Sigmoid colon (tissue), 7 donors: ENCODE data around the gene IFNAR1. TPM values are rescaled to one million over a fixed set of nuclear protein-coding genes. Genes with fewer than 3 reads are reported as not detected.

Experiments
- DNase-seq: peaks from one replicate; pipeline ENCODE4 v3.0.0-alpha.2; 2019
- H3K27ac ChIP-seq, 4 donors: fragments of 200-600 bp; sonication (generic); one replicate each; pipeline ENCODE4 v1.5.1; 2016 to 2019; ENCODE audit warnings: mild to moderate bottlenecking in 1 of 4
- H3K27me3 ChIP-seq, 3 donors: fragments of 200-600 bp; sonication (generic); one replicate each; pipeline ENCODE4 v1.5.1; 2019; ENCODE audit warnings: mild to moderate bottlenecking in 1 of 3
- H3K36me3 ChIP-seq, 4 donors: fragments of 200-600 bp; sonication (generic); one replicate each; pipeline ENCODE4 v1.5.1; 2016 to 2019
- H3K4me1 ChIP-seq, 4 donors: fragments of 200-600 bp; sonication (generic); one replicate each; pipeline ENCODE4 v1.5.1; 2017 to 2019
- H3K4me3 ChIP-seq, 4 donors: fragments of 200-600 bp; sonication (generic); one replicate each; pipeline ENCODE4 v1.5.1; 2017 to 2019; ENCODE audit warnings: mild to moderate bottlenecking in 2 of 4, moderate library complexity in 1 of 4
- H3K9me3 ChIP-seq, 4 donors: fragments of 200-600 bp in 3 of 4; sonication (generic) in 3 of 4; one replicate each; pipeline versions ENCODE4 v1.5.1 to v1.6.1; 2013 to 2019
- CTCF ChIP-seq, 4 experiments: fragments of 450-650 bp in 3 of 4; fragments of 200-600 bp in 1 of 4; IDR thresholded peaks; one replicate each; pipeline ENCODE4 v1.5.1; 2016 to 2019; ENCODE audit warnings: antibody characterized with exemption in 4 of 4, mild to moderate bottlenecking in 3 of 4, moderate library complexity in 2 of 4
- EP300 ChIP-seq, 4 donors: sonication (generic); formaldehyde crosslinking; IDR thresholded peaks; one replicate each; pipeline ENCODE4 v1.6.1; 2017; ENCODE audit warnings: antibody characterized with exemption in 4 of 4
- POLR2A ChIP-seq, 2 donors: fragments of 450-650 bp; IDR thresholded peaks; one replicate each; pipeline ENCODE4 v1.6.1; 2016; ENCODE audit warnings: antibody characterized with exemption in 2 of 2, mild to moderate bottlenecking in 2 of 2, moderate library complexity in 2 of 2
- POLR2AphosphoS5 ChIP-seq, 4 donors: sonication (generic); formaldehyde crosslinking; IDR thresholded peaks; one replicate each; pipeline ENCODE4 v1.6.1; 2017; ENCODE audit warnings: antibody characterized with exemption in 4 of 4
- WGBS, 2 donors: extraction: QIAGEN DNeasy Blood & Tissue Kit; methylation state at CpG; one replicate each; pipeline ENCODE4 v1.1.7; 2013; 5-methylcytosine and 5-hydroxymethylcytosine counted together
- intact Hi-C: fragments of 100-400 bp; cut with DNase I; formaldehyde crosslinking; loops from one replicate; pipeline ENCODE4 v1.15.1; 2023
- polyA plus RNA-seq, 3 donors: library from polyadenylated mRNA; stranded (reverse); fragments of 200-250 nt; gene quantifications; one replicate each; pipeline ENCODE4 v1.2.3, GENCODE V29; 2013
- total RNA-seq, 4 donors: library from RNA; depleted of rRNA; stranded (reverse); fragments of >200 nt; gene quantifications; one replicate each; pipeline ENCODE4 v1.1.0, GENCODE V29; 2016
- donor health status: healthy with polysubstance abuse.
- donor health status: Bipolar disorder and iron deficiency.
- donor health status: healthy.

The IFNAR1 gene
- total and polyA plus RNA-seq, 7 donors = 6.6 to 32.6 (median 25.5) TPM

- H3K4me3 ChIP-seq = peak within 1 kb of the TSS; percentile 61 to 85 (median 78)
- H3K36me3 ChIP-seq = no peaks in the 10 kb centered on the region
- H3K9me3 ChIP-seq = no peaks in the 10 kb centered on the region
- H3K27ac ChIP-seq = peak within 1 kb of the TSS; percentile 84 to 94 (median 90)
- peaks cover 0 to 40% (median 30%) of the 10 kb centered on the region in 4 donors for H3K4me1 ChIP-seq
- peak; percentile 70 for DNase-seq
- WGBS, 2 donors = 0 to 1% methylated on average over 89 of the region's 89 CpGs
- intact Hi-C loops = loop anchor here (5.0 kb wide), 2 partner anchors 34 to 631 kb away; partner anchors contain the start of gene PAXBP1
- H3K27me3 ChIP-seq = no peaks in the 10 kb centered on the region
- TF ChIP-seq CTCF (IDR thresholded peaks at IDR 0.05) (no peak), EP300 (IDR thresholded peaks at IDR 0.05) (no peak), POLR2A (IDR thresholded peaks at IDR 0.05) (no peak), POLR2AphosphoS5 (IDR thresholded peaks at IDR 0.05) (peak in 3 of 4 donors; percentile 18 to 50 (median 37))
These were observed 78.5 kb downstream of the IFNAR1 start, which contains the start of gene IFNGR2 for GRCh38 chr21:33403128-33403785. IFNGR2 (plus strand) TSS chr21:33403413; CDS start chr21:33403544, 131 bp downstream.

GRCh38 chr21:33403786-33404585 is 79.2 kb downstream of the IFNAR1 start:
- peak; percentile 83 for DNase-seq
- WGBS, 2 donors = 1 to 4% methylated on average over 47 of the region's 47 CpGs
- peak overlapping the region; percentile 61 to 85 (median 78) for H3K4me3 ChIP-seq
- no peaks in the 10 kb centered on the region for H3K9me3 ChIP-seq
- peaks cover 0 to 40% (median 30%) of the 10 kb centered on the region in 4 donors for H3K4me1 ChIP-seq
- peak overlapping the region; percentile 84 to 94 (median 90) for H3K27ac ChIP-seq
- H3K36me3 ChIP-seq = no peaks in the 10 kb centered on the region
- intact Hi-C loops = loop anchor here (2.0 to 5.0 kb wide), 3 partner anchors 33 to 632 kb away; partner anchors contain the start of genes IFNAR1 and PAXBP1
- H3K27me3 ChIP-seq = no peaks in the 10 kb centered on the region
- TF ChIP-seq POLR2A (IDR thresholded peaks at IDR 0.05) (peak; percentile 17 to 22), POLR2AphosphoS5 (IDR thresholded peaks at IDR 0.05) (peak in 3 of 4 donors; percentile 24 to 51 (median 33)), EP300 (IDR thresholded peaks at IDR 0.05) (no peak)

GRCh38 chr21:33406493-33406892 is 81.7 kb downstream of the IFNAR1 start:
- Histone ChIP-seq H3K4me3 (no peak overlapping the region), H3K4me1 (peaks cover 0 to 52% (median 37%) of the 10 kb centered on the region in 4 donors)
- DNase-seq = no peak

More at GRCh38 chr21:33406493-33406892, 81.7 kb downstream of the IFNAR1 start:
- H3K36me3 ChIP-seq = peaks cover 0 to 5% (median 0%) of the 10 kb centered on the region in 4 donors
- H3K27ac ChIP-seq = peak overlapping the region in 1 of 4 donors; percentile 84
- WGBS, 2 donors = 62 to 66% methylated on average over 5 of the region's 5 CpGs
- no peaks in the 10 kb centered on the region for H3K9me3 ChIP-seq
- intact Hi-C loops = no loop called here
- H3K27me3 ChIP-seq = no peaks in the 10 kb centered on the region
- TF ChIP-seq POLR2AphosphoS5 (IDR thresholded peaks at IDR 0.05) (no peak), EP300 (IDR thresholded peaks at IDR 0.05) (no peak), POLR2A (IDR thresholded peaks at IDR 0.05) (no peak), CTCF (IDR thresholded peaks at IDR 0.05) (no peak)

Other genes starting within 250 kb of the IFNAR1 start
- 10 to 100 TPM in 3 of 4 donors, 1 to 10 TPM in 1; 7.6 to 19.0 (median 12.2) TPM for gene IFNAR2, start 95.0 kb upstream of the IFNAR1 start, total RNA-seq
- gene IFNAR2, start 95.0 kb upstream of the IFNAR1 start, polyA plus RNA-seq = 10 to 100 TPM in 1 of 3 donors, 1 to 10 TPM in 2; 6.6 to 15.2 (median 7.9) TPM
- 10 to 100 TPM; 15.0 to 26.2 (median 23.6) TPM for gene IL10RB, start 58.6 kb upstream of the IFNAR1 start, total RNA-seq
- 10 to 100 TPM; 30.0 to 66.8 (median 34.4) TPM for gene IL10RB, start 58.6 kb upstream of the IFNAR1 start, polyA plus RNA-seq
- 10 to 100 TPM; 34.9 to 65.8 (median 38.5) TPM for gene IFNGR2, start 78.4 kb downstream of the IFNAR1 start, total RNA-seq
- 100 to 1,000 TPM in 2 of 3 donors, 10 to 100 TPM in 1; 72.1 to 178 (median 135) TPM for gene IFNGR2, start 78.4 kb downstream of the IFNAR1 start, polyA plus RNA-seq
- gene TMEM50B, start 155.0 kb downstream of the IFNAR1 start, total RNA-seq = 100 to 1,000 TPM in 2 of 4 donors, 10 to 100 TPM in 2; 63.3 to 106 (median 85.1) TPM
- 10 to 100 TPM in 1 of 3 donors, 1 to 10 TPM in 2; 9.0 to 41.8 (median 9.6) TPM for gene TMEM50B, start 155.0 kb downstream of the IFNAR1 start, polyA plus RNA-seq
- 1 to 10 TPM; 2.0 to 3.0 (median 2.6) TPM for gene DNAJC28, start 166.7 kb downstream of the IFNAR1 start, total RNA-seq
- 1 to 10 TPM; 1.6 to 3.7 (median 2.4) TPM for gene DNAJC28, start 166.7 kb downstream of the IFNAR1 start, polyA plus RNA-seq
- gene GART, start 217.1 kb downstream of the IFNAR1 start, total RNA-seq = 10 to 100 TPM; 53.2 to 78.5 (median 66.8) TPM
- gene GART, start 217.1 kb downstream of the IFNAR1 start, polyA plus RNA-seq = 10 to 100 TPM; 10.8 to 36.4 (median 21.3) TPM
- gene SON, start 218.1 kb downstream of the IFNAR1 start, total RNA-seq = 100 to 1,000 TPM; 177 to 244 (median 190) TPM
- 10 to 100 TPM; 24.0 to 95.5 (median 33.0) TPM for gene SON, start 218.1 kb downstream of the IFNAR1 start, polyA plus RNA-seq